Endothelial cell of umbilical vein (primary cell): Measurements from ENCODE around the gene TMPRSS9. TPM values are rescaled to one million over a fixed set of nuclear protein-coding genes. Genes with fewer than 3 reads are reported as not detected.
"Not testable (repeated sequence)": the region's sequence is repeated elsewhere in the genome, so short reads cannot be mapped to it uniquely, and the experiment has no call there.

Experiments used
- BruUV-seq: library from RNA; stranded (reverse); fragments of 400-500 nt; replicated peaks from 2 replicates; lab custom pipeline; 2021; lab: Mats Ljungman, UMichigan
- CTCF ChIA-PET: fragments of 300-600, 350-600 bp; sonication (Branson Sonifier 250); formaldehyde crosslinking; loops from one replicate; lab custom pipeline; 2021; ENCODE audit warnings: antibody characterized with exemption, inconsistent platforms; lab: Charles Lee
- POLR2A ChIA-PET: fragments of 300-600, 350-600 bp; sonication (Branson Sonifier 250); formaldehyde crosslinking; loops from one replicate; lab custom pipeline; 2021; ENCODE audit warnings: antibody characterized with exemption, inconsistent platforms; lab: Charles Lee
- DNase-seq: peaks from one replicate; pipeline ENCODE4 v3.0.0-alpha.2; 2011; ENCODE audit warnings: low read depth, low spot score
- FAIRE-seq: peaks from 2 replicates; lab custom pipeline; 2011; peaks lifted over from hg19 to GRCh38; lab: Jason Lieb, UNC
- H2AFZ ChIP-seq: 2 replicates; pipeline ENCODE4 v1.6.0; 2012; ENCODE audit warnings: low read depth, low read length, control low read depth, inconsistent platforms
- H3K27ac ChIP-seq: 2 replicates; pipeline ENCODE4 v1.5.1; 2011; ENCODE audit warnings: low read depth, mild to moderate bottlenecking, control low read depth, low read length, moderate library complexity; ENCODE audit not compliant: insufficient read depth
- H3K27me3 ChIP-seq, 2 experiments: 2 replicates each; pipeline versions ENCODE4 v1.6.0 to v1.6.1; 2011; ENCODE audit warnings: low read length in 2 of 2, mixed read lengths in 1 of 2; ENCODE audit not compliant: control insufficient read depth in 2 of 2, insufficient read depth in 2 of 2
- H3K36me3 ChIP-seq, 2 experiments: 2 replicates in 1 of 2; 3 replicates in 1 of 2; pipeline ENCODE4 v1.5.1; 2011; ENCODE audit warnings: low read length in 2 of 2, mild to moderate bottlenecking in 1 of 2, moderate library complexity in 1 of 2; ENCODE audit not compliant: control insufficient read depth in 2 of 2, insufficient read depth in 2 of 2; ENCODE audit errors: extremely low read depth in 1 of 2
- H3K4me1 ChIP-seq: 3 replicates; pipeline ENCODE4 v1.5.1; 2011; ENCODE audit warnings: mild to moderate bottlenecking, low read length; ENCODE audit not compliant: control insufficient read depth, insufficient read depth; ENCODE audit errors: extremely low read depth
- H3K4me2 ChIP-seq: 2 replicates; pipeline ENCODE4 v1.6.1; 2011; ENCODE audit warnings: low read length, control low read depth, mixed read lengths; ENCODE audit not compliant: insufficient read depth
- H3K4me3 ChIP-seq, 3 experiments: fragments of 200-600 bp in 1 of 3; sonication (generic), shearing (Covaris generic) in 1 of 3; replicated peaks in 1 of 3; 2 replicates each; pipeline ENCODE4 v1.5.1; 2011 to 2016; ENCODE audit warnings: control low read depth in 3 of 3, low read length in 3 of 3, mild to moderate bottlenecking in 2 of 3, inconsistent platforms in 1 of 3, low read depth in 1 of 3, moderate library complexity in 1 of 3; ENCODE audit not compliant: insufficient read depth in 1 of 3
- H3K79me2 ChIP-seq: 2 replicates; pipeline ENCODE4 v1.6.0; 2012; ENCODE audit warnings: low read length, inconsistent platforms; ENCODE audit not compliant: control insufficient read depth, insufficient read depth
- H3K9ac ChIP-seq: replicated peaks from 2 replicates; pipeline ENCODE3; 2011; ENCODE audit warnings: low read length, control low read depth; ENCODE audit not compliant: insufficient read depth; ENCODE audit errors: extremely low read depth
- H3K9me1 ChIP-seq: replicated peaks from 3 replicates; pipeline ENCODE4 v1.6.0; 2011; ENCODE audit warnings: mild to moderate bottlenecking, low read length; ENCODE audit not compliant: control insufficient read depth, insufficient read depth; ENCODE audit errors: extremely low read depth
- H3K9me3 ChIP-seq: replicated peaks from 2 replicates; pipeline ENCODE4 v1.5.1; 2012; ENCODE audit warnings: low read length, inconsistent platforms; ENCODE audit not compliant: control insufficient read depth, insufficient read depth
- H4K20me1 ChIP-seq: replicated peaks from 2 replicates; pipeline ENCODE3; 2011; ENCODE audit warnings: mild to moderate bottlenecking, low read length; ENCODE audit not compliant: control insufficient read depth, insufficient read depth; ENCODE audit errors: extremely low read depth
- CTCF ChIP-seq, 2 donors: IDR thresholded peaks; 1 replicate in 1 of 2; 2 replicates in 1 of 2; pipeline ENCODE4 v1.5.1; 2011; ENCODE audit warnings: low read length in 2 of 2, mild to moderate bottlenecking in 2 of 2, moderate library complexity in 2 of 2, control low read depth in 1 of 2, inconsistent platforms in 1 of 2, low read depth in 1 of 2; ENCODE audit not compliant: insufficient read depth in 1 of 2; ENCODE audit errors: extremely low read depth in 1 of 2
- EZH2 ChIP-seq: IDR thresholded peaks from 2 replicates; pipeline ENCODE4 v1.6.1; 2012; ENCODE audit warnings: borderline replicate concordance, low read depth, mild to moderate bottlenecking, moderate library complexity, low read length, inconsistent platforms; ENCODE audit not compliant: severe bottlenecking
- GATA2 ChIP-seq: IDR thresholded peaks from 2 replicates; pipeline ENCODE4 v1.7.0; 2011; ENCODE audit warnings: low read depth, mild to moderate bottlenecking, moderate library complexity, mixed read lengths, low read length; ENCODE audit not compliant: insufficient read length, insufficient read depth
- JUN ChIP-seq: IDR thresholded peaks from 2 replicates; pipeline ENCODE4 v1.6.1; 2011; ENCODE audit warnings: borderline replicate concordance, low read depth; ENCODE audit not compliant: insufficient read length, insufficient read depth
- MAX ChIP-seq: IDR thresholded peaks from 2 replicates; pipeline ENCODE4 v1.6.1; 2011; ENCODE audit not compliant: insufficient read depth, insufficient read length
- MYC ChIP-seq: IDR thresholded peaks from one replicate; pipeline ENCODE4 v1.6.1; 2011; ENCODE audit warnings: mild to moderate bottlenecking, low read depth, low read length
- POLR2A ChIP-seq: IDR thresholded peaks from 2 replicates; pipeline ENCODE4 v1.6.1; 2012; ENCODE audit warnings: low read depth, mild to moderate bottlenecking, control low read depth, low read length
- POLR2AphosphoS5 ChIP-seq: IDR thresholded peaks from 2 replicates; pipeline ENCODE4 v1.6.1; 2012; ENCODE audit warnings: low read depth, mild to moderate bottlenecking, control low read depth, low read length, moderate library complexity; ENCODE audit not compliant: insufficient read depth
- dilution Hi-C: fragments of 300-500 bp; cut with MboI; formaldehyde crosslinking; loops from one replicate; pipeline ENCODE4 v1.15.0; 2019; ENCODE audit warnings: low sequenced_read_pairs; ENCODE audit not compliant: extremely low pct_ligation_motif_present
- intact Hi-C: fragments of 100-400 bp; cut with micrococcal nuclease; formaldehyde crosslinking; loops from one replicate; pipeline ENCODE4 v1.10.0; 2022
- polyA plus RNA-seq, 4 experiments: library from polyadenylated mRNA; depleted of rRNA in 3 of 4; stranded (reverse) in 3 of 4; unstranded in 1 of 4; fragments of >200 nt; gene quantifications; 2 replicates each; pipeline versions ENCODE4 v1.2.1 to v1.2.3, GENCODE V29; 2011 to 2012; ENCODE audit warnings: missing spikeins in 1 of 4
- total RNA-seq: library from RNA; stranded (reverse); gene quantifications from 2 replicates; pipeline ENCODE4 v1.2.3, GENCODE V29; 2021

The TMPRSS9 gene
- total and polyA plus RNA-seq, 2 donors (not counting 3 experiments of a cell fraction or from before 2014, with no cell fraction given): not detected

GRCh38 chr19:2462635-2463421 lies 102.8 kb downstream of the TMPRSS9 start:
- DNase-seq: peak; percentile 88
- BruUV-seq: TSS peak; percentile 93
- dilution Hi-C loops (no loop called here), intact Hi-C loops (no loop called here)
- FAIRE-seq: peak; percentile 91
- CTCF ChIA-PET: interaction anchor here (0.7 to 2.0 kb wide), 11 partner anchors 10 to 174 kb away, joined by 3 to 18 read pairs (median 4); partner anchors contain the start of gene TIMM13
- no peaks in the 10 kb centered on the region for H3K9me3 ChIP-seq
- no peaks in the 10 kb centered on the region for H4K20me1 ChIP-seq
- POLR2A ChIA-PET: interaction anchor here (0.8 to 2.7 kb wide), 5 partner anchors 13 to 165 kb away, joined by 3 to 29 read pairs (median 3); partner anchors contain the start of gene GADD45B
- TF ChIP-seq POLR2A: no peak
- no peak for TF ChIP-seq JUN
- no peak for TF ChIP-seq GATA2
- no peak for TF ChIP-seq MYC
- no peak for TF ChIP-seq CTCF (IDR thresholded peaks at IDR 0.05; ENCODE audit: extremely low read depth in 1 of 2, insufficient read depth in 1 of 2, low read depth in 1 of 2, low read length in 2 of 2)
- no peak for TF ChIP-seq MAX
- TF ChIP-seq EZH2: no peak
- TF ChIP-seq POLR2AphosphoS5: peak; percentile 96
- peak overlapping the region; percentile 59 for H2AFZ ChIP-seq
- H3K4me2 ChIP-seq: peak overlapping the region; percentile 3
- no peaks in the 10 kb centered on the region for H3K27me3 ChIP-seq
- H3K36me3 ChIP-seq: no peaks in the 10 kb centered on the region
- peak overlapping the region; percentile 61 for H3K27ac ChIP-seq
- peaks cover 8% of the 10 kb centered on the region for H3K4me1 ChIP-seq
- no peaks in the 10 kb centered on the region for H3K79me2 ChIP-seq
- peak overlapping the region; percentile 75 for H3K9ac ChIP-seq
- no peaks in the 10 kb centered on the region for H3K9me1 ChIP-seq
- H3K4me3 ChIP-seq: peak overlapping the region in 2 of 3 experiments; percentile 47 to 68

DNA sequence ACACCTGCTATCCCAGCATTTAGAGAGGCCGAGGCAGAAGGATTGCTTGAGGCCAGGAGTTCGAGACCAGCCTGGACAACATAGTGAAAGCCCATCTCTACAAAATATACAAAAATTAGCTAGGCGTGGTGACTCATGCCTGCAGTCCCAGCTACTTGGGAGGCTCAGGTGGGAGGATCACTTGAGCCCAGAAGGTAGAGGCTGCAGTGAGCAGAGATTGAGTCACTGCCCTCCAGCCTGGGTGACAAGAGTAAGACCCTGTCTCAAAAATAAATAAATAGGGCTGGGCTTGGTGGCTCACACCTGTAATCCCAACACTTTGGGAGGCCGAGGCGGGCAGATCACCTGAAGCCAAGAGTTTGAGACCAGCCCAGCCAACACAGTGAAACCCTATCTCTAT lies 103.6 kb downstream of the TMPRSS9 start:
- H3K36me3 ChIP-seq, H3K9me1 ChIP-seq, H4K20me1 ChIP-seq, H3K79me2 ChIP-seq, FAIRE-seq, H3K4me3 ChIP-seq, H3K4me2 ChIP-seq, H3K27ac ChIP-seq, H3K9ac ChIP-seq, intact Hi-C loops, dilution Hi-C loops, H3K27me3 ChIP-seq, H3K9me3 ChIP-seq, BruUV-seq, DNase-seq: not testable (repeated sequence)
- H2AFZ ChIP-seq: peak overlapping the region; percentile 59
- ChIA-PET POLR2A (interaction anchor here (0.9 to 2.7 kb wide), 3 partner anchors 12 to 155 kb away, joined by 3 to 29 read pairs (median 3); partner anchors contain the start of gene GADD45B), CTCF (interaction anchor here (0.8 to 2.0 kb wide), 7 partner anchors 38 to 173 kb away, joined by 3 to 18 read pairs (median 5); no protein-coding TSS in a partner anchor)
- H3K4me1 ChIP-seq: peaks cover 12% of the 10 kb centered on the region
